ENCODE data around the gene SPATC1L. TPM values are rescaled to one million over a fixed set of nuclear protein-coding genes. Genes with fewer than 3 reads are reported as not detected.

The SPATC1L gene
- total RNA-seq, 1 donor from 2014 or later: 6.3 TPM

DNA sequence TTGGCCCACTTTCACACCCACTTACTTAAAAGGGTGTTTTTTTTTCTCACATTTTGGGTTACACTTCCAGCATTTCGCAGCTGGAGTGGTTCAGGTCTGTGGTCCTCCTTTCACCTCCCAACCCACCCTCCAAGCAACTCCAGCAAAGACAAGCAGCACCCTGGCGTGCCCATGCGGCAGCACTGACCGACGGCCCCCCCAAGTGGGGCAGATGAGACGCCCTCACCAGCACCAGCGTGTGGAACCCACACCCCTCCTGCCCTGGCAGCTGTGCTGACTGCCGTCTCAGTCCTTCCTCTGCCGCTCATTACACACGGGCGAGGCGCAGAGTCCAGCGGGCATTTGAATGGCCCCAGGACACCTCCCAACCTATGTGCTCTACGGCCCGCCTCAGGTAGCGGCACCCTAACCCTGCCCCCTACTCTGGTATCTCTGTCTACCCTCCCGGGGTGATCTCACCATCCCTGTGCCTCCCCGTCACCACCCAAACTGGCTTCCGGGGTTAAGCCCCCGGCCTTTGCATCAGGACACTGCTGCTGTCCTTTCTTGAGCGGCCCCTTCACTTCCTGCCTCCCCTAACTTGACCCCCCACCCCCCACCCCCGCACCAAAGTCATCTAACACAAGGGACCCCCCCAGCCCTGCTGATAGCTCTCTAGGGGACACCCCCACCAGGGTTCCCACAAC lies 33.4 kb upstream of the SPATC1L start:
- DNase-seq: no peak
- intact Hi-C loops (cut with DNase I): no loop called here
- ATAC-seq (ENCODE audit: poor library complexity): no peak

DNA sequence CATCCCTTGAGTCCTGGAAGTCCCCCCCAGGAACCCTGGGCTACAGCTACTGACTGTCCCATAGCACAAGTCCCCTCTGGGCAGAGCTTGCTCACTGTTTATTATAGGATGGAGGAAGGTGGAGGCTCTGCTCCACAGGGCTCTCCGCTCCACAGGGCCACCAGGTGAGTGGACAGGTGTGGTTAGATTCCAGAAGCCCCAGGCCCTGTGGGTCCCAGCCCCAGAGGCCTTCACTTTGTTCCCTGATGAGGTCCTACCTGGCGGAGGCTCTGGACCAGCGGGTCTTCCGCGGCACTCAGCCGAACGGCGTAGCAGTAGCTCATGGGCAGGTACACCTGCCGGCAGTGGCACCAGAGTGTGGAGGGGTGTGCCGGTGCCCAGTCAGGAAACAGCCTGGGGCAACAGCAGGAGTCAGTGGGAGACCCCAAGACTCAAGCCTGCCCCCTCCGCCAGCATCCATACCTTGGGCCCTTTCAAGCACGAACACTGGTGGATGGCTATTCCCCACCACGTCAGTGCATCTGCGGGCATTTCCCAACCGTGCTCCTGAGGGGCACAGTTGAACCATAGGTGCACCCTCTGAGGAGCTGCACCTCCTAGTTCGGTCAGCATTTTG lies 32.0 kb upstream of the SPATC1L start:
- intact Hi-C loops (cut with DNase I): no loop called here
- DNase-seq (no peak), ATAC-seq (ENCODE audit: poor library complexity) (no peak)

DNA sequence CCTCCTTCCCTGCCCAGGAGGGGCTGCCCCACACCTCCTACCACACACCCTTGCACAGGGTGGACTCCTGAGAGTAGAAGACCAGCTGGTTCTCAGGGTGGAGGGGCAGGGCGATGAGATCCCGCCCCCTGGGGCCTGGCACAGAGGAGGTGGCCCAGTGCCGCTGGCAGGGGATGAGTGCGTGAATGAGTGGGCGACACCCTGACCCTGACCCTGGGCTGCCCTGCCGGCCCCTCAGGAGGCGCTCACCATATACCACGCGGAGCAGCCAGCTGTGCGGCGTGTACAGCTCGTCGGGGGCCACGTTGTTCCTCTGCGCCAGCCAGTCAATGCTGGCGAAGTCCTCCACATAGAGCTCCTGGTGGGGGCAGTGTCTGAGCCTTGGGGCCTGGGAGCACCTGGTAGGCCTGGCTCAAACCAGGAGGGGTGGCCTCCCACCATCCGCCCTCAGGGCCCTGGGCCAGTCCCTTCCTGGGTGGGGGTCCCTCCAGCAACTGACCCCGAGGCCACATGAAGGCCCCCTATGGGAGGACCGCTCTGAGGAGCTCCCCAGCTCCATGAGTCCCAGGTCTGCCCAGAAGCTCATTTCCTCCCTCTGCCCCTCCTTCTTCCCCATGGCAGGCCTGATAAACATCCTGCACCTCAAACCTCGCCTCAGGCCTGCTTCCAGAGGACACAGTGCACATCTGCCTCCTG lies 31.3 kb upstream of the SPATC1L start:
- DNase-seq (no peak), ATAC-seq (ENCODE audit: poor library complexity) (no peak)
- intact Hi-C loops (cut with DNase I): no loop called here

DNA sequence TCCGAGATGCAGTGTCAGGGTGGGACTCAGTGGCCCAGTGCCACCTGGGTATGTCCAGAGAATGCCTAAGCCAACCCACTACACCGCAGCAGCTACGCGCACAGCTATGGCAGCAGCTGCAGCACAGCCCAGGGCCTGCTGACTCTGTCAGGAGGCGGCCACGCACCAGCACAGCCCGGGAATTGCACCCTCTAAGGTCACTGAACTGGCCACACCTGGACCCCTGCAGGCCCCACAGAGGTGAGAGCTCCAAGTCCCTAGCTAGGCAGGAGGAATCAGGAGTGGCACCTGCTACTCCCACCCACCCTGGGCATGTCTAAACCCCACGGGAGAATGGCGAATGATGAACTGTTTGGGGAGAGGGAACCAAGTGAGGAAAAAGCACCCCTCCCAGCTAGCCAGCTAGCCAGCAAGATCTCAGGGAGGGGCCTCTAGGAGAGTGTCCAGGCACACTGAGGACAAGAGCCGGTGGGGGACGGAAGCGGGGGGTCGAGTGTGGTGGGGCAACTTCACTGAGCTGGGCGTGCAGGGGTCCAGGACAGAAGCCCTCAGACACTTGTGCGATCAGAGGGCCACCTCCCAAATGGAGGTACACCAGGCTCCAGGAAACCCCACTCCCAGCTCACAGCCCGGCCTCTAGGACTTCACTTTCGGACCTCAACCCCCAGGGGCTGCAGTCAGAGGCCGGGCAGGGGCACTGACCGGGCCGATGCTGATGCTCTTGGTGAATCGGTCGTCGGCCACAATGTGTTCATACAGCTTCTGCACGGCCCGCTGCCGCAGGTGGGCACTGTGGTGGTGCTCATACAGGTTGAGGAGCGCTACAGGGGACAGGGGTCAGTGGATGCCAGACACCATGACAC lies 30.4 kb upstream of the SPATC1L start:
- DNase-seq (no peak), ATAC-seq (ENCODE audit: poor library complexity) (no peak)
- intact Hi-C loops (cut with DNase I): no loop called here

DNA sequence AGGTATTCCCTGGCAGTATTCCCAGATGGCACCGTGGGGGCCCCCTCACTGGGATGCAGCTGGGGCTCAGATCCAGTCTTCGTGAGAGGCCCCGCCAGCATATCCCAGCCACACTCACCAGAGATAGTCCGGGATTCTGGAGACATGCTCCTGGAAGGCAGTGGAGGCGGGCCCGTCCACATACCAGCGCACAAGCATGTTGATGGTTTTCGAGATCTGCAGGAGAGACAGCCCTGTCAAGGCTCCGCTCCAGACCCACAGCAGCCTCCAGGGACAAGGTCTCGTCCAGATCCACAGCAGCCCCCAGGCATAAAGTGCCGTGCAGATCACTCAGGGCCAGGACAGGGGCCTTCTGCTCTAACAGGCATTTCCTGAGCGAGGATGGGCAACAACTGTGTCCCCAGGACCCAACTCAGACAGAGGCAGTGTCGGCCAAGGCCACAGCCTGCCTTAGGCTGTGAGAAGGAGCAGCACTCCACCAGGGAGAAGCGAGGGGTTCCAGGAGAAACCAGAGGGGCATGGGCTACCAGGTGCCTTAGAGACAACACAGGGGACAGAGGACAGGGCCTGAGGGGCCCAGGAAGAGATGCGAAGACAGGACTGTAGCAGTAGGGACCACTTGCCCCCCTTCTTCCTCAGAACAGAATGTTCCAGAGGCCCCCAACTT lies 29.5 kb upstream of the SPATC1L start:
- ATAC-seq (ENCODE audit: poor library complexity) (no peak), DNase-seq (no peak)
- intact Hi-C loops (cut with DNase I): no loop called here

DNA sequence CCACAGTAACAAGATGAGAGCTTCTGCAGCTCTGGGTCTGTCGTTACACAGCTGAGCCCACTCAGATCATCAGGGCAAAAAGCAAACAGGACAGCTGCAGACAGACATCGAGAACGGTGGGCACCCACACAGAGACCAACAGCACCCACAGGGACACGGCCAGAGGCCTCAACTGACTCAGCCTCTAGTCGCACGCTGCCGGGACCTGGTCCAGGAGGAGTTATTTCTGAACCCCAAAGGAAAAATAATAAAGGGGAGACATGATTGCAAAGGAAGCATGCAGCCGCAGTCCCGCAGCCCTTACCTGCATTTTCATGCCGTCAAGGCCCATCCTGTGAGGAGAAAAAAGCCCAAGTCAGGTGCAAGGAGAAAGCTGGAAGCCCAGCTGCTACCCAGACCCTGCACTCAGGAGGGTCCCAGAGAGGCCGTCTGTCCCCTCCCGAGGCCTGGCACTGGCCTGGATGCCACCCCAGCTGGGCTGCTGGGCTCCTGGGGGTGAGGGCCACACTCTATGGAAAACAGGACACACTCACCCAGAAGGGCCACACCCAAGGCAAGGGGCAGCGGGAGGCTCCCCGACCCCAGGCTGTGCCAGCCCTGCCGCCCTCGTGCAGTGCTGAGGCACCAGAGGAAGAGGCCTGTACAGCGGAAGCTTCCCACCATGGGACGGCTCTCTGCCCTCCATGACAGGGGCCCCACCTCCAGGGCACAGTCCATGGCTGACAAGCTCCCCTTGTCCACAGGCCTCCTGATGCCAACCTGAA lies 28.6 kb upstream of the SPATC1L start:
- intact Hi-C loops (cut with DNase I): no loop called here

DNA sequence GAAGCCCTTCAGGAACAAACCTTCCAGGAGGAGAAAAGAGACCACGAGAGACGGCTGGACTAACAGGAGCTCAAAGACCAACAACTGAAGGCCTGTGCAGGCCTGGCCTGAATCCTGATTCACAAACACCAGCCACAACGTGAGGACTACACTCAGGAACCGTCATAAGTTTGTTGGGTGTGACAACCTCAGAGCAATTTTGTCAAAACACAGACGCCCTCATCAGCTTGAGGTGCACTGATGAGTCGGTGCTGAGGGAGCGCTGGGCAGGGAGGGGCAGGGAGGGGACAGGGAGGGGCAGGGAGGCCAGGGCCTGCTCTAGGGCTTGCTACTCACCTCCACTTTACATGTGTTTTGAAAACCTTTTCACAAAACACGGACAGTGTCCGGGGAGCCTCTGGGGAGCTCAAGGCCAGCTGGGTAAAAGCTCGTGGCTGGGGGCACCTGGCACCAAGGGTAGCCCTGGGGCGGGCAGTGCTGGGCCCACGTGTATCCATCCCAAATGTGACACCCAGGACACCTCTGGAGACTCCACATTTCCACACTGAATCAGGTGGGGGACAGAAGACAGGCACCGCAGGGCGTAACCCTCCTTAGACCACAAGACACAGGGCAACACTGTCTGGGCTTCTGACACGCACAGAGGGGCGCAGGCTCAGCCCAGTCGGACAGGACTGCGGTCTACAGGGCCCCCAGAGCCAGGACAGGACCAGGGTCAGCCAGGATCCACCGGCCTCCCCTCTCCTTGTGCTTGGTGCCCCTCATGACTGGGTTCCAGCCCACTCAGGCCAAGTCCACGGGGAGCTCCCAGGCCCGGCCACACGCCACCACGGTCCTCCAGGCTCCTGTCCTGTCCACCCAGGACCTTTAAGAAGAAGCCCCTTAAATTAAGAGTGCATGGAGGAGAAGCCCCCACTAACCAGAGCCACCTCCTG lies 27.8 kb upstream of the SPATC1L start:
- ATAC-seq (ENCODE audit: poor library complexity) (no peak), DNase-seq (peak; percentile 27)

More for the DNA sequence above, 28.6 kb upstream of the SPATC1L start:
- no peak for ATAC-seq (ENCODE audit: poor library complexity)
- DNase-seq: no peak

DNA sequence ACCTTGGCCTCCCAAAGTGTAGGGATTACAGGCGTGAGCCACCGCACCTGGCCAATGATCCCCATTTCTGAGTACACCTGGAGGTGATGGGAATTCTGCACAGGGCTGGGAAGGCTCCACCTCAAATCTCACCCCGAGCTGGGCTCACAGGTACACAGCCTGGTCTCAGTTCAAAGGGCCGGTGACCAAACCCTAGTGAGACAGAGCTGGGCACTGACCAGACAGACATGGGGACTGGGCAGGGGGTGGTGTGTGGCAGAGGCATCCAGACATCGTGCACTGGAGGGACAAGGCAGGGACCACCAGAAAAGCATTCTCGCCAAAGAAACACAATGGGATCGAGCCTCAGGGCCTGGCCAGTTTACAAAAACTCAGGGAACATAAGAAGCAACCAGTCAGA lies 27.1 kb upstream of the SPATC1L start:
- intact Hi-C loops (cut with DNase I): no loop called here
- ATAC-seq (ENCODE audit: poor library complexity) (no peak), DNase-seq (peak; percentile 37)

More for the DNA sequence above, 27.8 kb upstream of the SPATC1L start:
- intact Hi-C loops (cut with DNase I): no loop called here

DNA sequence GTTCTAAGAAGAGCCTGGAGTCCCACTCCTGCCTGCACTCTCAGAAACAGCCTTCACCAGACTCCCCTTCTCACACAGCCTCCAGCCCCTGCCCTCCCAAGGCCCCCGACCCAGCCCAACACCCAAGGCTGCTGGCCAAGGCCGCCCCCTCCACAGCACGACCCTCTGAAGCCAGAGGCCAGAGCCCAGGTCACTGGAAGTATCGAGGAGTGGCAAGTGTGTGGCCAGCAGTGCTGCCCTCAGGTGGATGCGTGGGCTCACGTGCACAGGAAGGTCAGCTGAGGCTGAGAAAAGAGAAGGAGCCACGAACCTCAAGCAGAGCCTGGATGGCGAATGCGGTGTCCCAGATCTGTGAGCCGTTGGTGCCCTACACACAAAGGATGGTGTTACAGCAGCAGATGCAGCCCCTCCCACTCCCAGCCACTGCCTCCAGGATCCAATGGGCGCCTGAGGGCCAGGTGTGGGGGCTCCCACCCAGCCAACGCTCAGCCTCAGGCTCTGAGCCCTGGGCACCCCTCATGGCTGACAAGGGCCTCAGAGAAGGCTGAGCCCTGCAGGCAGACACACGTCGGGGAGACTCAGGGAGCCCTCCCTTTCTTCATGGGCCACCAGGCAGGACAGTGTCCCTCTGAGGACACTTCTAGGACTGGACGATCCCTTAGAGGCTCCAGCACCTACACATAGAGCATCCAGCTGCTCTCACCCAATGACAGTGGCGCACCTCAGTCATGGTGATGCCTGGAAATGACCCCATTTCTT lies 26.3 kb upstream of the SPATC1L start:
- DNase-seq (peak; percentile 33), ATAC-seq (ENCODE audit: poor library complexity) (no peak)
- intact Hi-C loops (cut with DNase I): no loop called here

DNA sequence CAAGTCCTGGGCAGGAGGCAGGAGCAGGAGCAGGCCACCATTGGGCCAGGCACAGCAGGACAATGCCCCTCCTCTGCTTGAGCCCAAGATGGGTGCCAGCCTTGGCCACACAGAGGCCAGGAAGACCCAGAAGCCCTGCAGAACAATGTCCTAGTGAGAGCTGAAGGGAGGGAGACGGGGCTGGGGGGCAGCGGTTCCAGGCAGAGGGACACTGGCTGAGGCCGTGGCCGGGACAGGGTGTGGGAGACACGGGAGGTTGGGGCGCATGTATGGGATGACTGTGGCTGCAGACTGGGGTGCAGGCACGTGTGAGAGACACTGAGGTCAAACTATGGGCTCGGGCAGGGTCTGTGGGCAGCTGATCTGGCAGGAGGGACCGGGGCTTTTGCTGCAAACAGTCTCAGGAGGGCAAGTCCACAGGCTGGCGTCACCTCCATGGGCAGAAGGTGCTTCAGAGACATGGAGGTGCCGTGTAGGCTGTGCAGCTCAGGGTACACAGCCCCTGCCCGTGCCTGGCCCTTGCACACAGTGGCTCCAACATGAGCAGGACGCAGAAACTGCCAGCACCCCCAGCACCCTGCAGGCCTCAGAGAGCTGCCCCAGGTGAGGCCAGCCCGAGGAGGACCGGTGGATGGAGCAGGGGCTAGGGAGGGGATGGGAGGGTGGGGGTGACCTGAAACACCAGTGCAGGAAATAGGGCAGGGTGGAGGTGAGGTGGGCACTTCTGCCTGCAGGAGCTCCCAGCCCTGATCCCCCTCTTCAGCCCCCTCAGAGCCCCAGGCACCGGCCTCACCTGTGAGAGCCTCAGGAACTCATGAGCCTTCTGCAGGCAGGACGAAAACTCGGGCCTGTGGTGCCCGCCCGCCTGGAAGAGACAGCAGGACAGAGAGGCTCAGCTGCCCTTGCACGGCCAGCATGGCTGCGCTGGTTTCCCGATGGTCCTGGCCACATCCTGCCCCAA lies 24.8 kb upstream of the SPATC1L start:
- ATAC-seq (ENCODE audit: poor library complexity) (no peak), DNase-seq (peak; percentile 35)
- intact Hi-C loops (cut with DNase I): no loop called here

DNA sequence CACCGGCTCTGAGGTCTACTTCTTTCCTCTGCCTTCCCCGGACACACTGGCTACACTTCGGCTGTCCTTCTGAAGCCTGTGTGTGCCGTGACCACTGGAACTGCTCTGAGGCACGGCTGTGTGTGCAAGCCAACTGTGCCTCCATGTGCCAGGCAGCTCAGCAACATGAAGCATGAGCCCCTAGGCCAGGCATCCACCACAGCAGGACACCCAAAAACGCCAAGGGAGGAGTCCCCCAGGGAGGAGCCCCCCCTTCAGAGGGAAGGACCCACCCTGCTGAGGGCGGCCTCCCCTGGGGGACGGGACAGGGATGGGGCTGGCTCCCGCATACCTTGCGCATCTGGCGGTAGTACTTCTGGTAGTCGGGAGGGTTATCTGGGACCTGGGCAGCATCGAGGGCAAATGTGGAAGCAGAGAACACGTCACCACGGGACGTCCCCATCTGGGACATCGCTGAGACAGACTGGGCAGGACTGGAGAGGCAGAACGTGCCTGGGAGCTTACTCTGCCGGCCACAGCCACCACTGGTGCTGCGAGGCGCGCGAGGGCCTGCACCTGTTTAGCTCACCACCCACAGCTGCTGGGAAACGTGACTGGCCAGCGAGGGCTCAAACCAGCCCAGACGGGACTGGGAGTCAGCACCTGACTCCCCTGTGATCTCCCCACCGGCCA lies 23.8 kb upstream of the SPATC1L start:
- ATAC-seq (ENCODE audit: poor library complexity): no peak
- intact Hi-C loops (cut with DNase I): no loop called here
- DNase-seq: peak; percentile 27

DNA sequence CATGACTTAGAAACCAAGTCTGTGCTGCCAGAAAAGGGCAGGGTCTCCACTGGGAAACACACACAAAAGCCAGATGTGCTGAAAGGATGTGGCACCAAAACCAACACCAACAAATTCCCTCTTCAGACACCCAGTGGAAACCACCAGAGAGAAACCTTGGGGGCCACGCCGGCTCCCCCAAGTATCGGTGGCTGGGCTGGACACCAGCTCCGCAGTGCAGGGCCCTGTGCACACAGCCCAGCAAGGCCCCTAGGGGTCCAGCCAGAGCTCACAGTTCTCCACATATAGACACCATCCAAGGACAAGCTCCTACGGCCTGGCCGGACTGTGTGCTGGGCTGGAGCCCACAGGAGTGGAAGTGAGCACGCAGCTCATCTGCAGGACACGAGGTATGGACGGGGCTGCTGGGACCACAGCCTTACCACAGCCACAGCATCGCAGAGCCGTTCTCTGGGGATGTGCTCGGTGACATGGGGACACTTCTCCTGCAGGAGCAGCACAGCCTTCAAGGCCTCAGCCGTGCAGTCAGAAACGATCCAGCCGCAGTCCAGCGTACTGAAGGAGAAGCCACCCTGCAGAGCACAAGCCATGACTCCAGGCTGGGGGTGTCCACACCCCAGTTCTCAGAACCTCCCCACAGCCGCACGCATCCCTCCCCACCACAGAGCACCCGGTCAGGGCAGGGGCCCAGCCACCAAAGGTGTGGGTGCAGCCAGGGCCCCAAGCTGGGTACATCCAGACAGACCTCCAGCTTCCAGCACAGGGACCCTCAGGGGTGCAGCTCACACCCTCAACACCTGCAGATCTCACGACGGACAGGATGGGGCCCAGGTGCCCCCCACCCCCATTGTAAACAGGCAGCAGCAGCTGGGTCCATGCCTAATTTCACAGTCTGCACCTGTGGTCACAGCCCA lies 23.0 kb upstream of the SPATC1L start:
- DNase-seq (peak; percentile 35), ATAC-seq (ENCODE audit: poor library complexity) (no peak)
- intact Hi-C loops (cut with DNase I): no loop called here

DNA sequence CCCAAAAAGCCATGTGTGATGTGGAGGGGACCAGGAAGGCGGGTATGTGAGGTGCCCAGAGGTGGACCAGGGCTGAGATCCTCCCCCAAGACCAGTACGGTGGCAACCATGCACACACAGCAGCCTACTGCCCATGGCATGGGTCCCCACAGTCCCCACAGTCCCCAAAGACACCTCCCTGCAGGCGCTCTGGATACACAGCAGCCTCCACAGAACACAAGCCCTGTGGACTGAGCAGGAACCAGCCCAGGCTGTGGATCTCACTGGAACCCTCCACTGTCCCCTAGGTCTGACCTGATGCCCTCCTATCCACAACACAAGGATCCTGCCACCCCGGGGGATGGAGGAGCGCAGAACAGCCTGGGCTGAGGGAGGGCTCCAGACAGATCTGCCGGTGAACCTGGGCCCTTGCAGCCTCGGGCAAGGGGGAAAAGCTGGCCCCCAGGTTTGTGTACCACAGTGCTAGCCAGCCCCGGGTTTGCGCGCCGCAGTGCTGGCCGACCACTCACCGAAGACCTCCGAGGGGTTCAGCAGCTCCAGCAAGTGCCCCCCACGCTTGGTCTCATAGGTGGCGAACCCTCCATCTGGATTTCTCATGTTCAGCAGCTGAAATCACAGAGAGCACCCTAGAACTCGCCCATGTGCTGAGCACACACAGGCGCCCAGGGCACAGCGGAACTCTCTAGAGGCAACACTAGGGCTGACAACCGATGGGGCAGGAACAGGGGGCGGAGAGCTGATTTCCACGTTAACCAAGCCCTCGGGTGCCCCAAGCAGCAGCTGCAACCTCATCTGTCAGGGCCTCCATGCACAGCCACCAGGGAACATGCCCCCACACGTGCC lies 22.1 kb upstream of the SPATC1L start:
- DNase-seq (peak; percentile 34), ATAC-seq (ENCODE audit: poor library complexity) (no peak)
- intact Hi-C loops (cut with DNase I): no loop called here
